ENCODE results near the gene MBOAT1.

- no peak for TF ChIP-seq CTCF (optimal IDR thresholded peaks at IDR 0.05 in 1 of 3, IDR thresholded peaks at IDR 0.05 in 1 of 3, conservative IDR thresholded peaks at IDR 0.05 in 1 of 3; ENCODE audit: extremely low read depth in 1 of 3, insufficient read depth in 2 of 3, low read length in 3 of 3)
- no peak for TF ChIP-seq EZH2 (IDR thresholded peaks at IDR 0.05; ENCODE audit: low read length)
Measured at GRCh38 chr6:20223141-20223540, 10.9 kb upstream of the MBOAT1 start.
